B cell (primary cell): Measurements from ENCODE around the gene SLC12A7. TPM values are rescaled to one million over a fixed set of nuclear protein-coding genes. Genes with fewer than 3 reads are reported as not detected.

Source experiments
- ATAC-seq: fragments of 200-7000 bp; cut with Tn5 transposase; one replicate; pipeline ENCODE4 v1.10.0; 2021; ENCODE audit warnings: low read depth, mild to moderate bottlenecking, moderate number of reproducible peaks, moderate library complexity
- CTCF ChIA-PET: fragments of 350-600 bp; sonication (Branson Sonifier 250); formaldehyde crosslinking; loops from one replicate; lab custom pipeline; 2021; ENCODE audit warnings: antibody characterized with exemption, inconsistent platforms; lab: Charles Lee
- POLR2A ChIA-PET: fragments of 350-600 bp; sonication (Branson Sonifier 250); formaldehyde crosslinking; loops from one replicate; lab custom pipeline; 2021; ENCODE audit warnings: antibody characterized with exemption; lab: Charles Lee
- DNase-seq: peaks from one replicate; pipeline ENCODE4 v3.0.0; 2013
- H2AFZ ChIP-seq: 2 replicates; pipeline ENCODE4 v1.6.1; 2012; ENCODE audit warnings: mild to moderate bottlenecking, low read depth, low read length; ENCODE audit not compliant: insufficient read depth, poor library complexity, severe bottlenecking
- H3K27ac ChIP-seq, 2 donors: 1 replicate in 1 of 2; 2 replicates in 1 of 2; pipeline ENCODE4 v1.5.1; 2012 to 2013; ENCODE audit warnings: low read length in 2 of 2, mild to moderate bottlenecking in 2 of 2, moderate library complexity in 1 of 2
- H3K27me3 ChIP-seq, 4 experiments: fragments of 200-600 bp in 1 of 4; sonication (generic) in 1 of 4; replicated peaks in 1 of 4; 1 replicate in 2 of 4; 2 replicates in 2 of 4; pipeline versions ENCODE4 v1.6.1 to v1.7.0; 2013 to 2016; ENCODE audit warnings: low read length in 3 of 4, mild to moderate bottlenecking in 2 of 4, mixed read lengths in 1 of 4, moderate library complexity in 1 of 4; ENCODE audit not compliant: insufficient read depth in 4 of 4, control insufficient read depth in 3 of 4; ENCODE audit errors: control extremely low read depth in 1 of 4
- H3K36me3 ChIP-seq, 2 experiments: replicated peaks in 1 of 2; 1 replicate in 1 of 2; 2 replicates in 1 of 2; pipeline versions ENCODE4 v1.6.1 to v1.7.1; 2013; ENCODE audit warnings: low read length in 1 of 2; ENCODE audit not compliant: insufficient read depth in 2 of 2, control insufficient read depth in 1 of 2; ENCODE audit errors: control extremely low read depth in 1 of 2, extremely low read depth in 1 of 2
- H3K4me1 ChIP-seq, 2 donors: fragments of 200-600 bp in 1 of 2; sonication (generic) in 1 of 2; 1 replicate in 1 of 2; 2 replicates in 1 of 2; pipeline versions ENCODE4 v1.5.1 to v1.6.1; 2013 to 2017; ENCODE audit warnings: low read length in 2 of 2; ENCODE audit not compliant: control insufficient read depth in 2 of 2, insufficient read depth in 2 of 2
- H3K4me2 ChIP-seq: replicated peaks from 2 replicates; pipeline ENCODE3; 2012; ENCODE audit warnings: mild to moderate bottlenecking, low read depth, low read length; ENCODE audit not compliant: poor library complexity, severe bottlenecking
- H3K4me3 ChIP-seq, 5 experiments: fragments of 200-600 bp in 1 of 5; sonication (generic) in 1 of 5; 1 replicate in 3 of 5; 2 replicates in 2 of 5; pipeline versions ENCODE4 v1.5.1 to v1.7.0; 2011 to 2016; ENCODE audit warnings: low read length in 4 of 5, mild to moderate bottlenecking in 4 of 5, low read depth in 2 of 5, control low read depth in 1 of 5, moderate library complexity in 1 of 5; ENCODE audit not compliant: insufficient read depth in 1 of 5; ENCODE audit errors: control extremely low read depth in 1 of 5, extremely low read depth in 1 of 5
- H3K79me2 ChIP-seq: fragments of 200-600 bp; sonication (generic); one replicate; pipeline ENCODE4 v1.6.0; 2016; ENCODE audit warnings: low read length; ENCODE audit not compliant: control insufficient read depth, insufficient read depth
- H3K9ac ChIP-seq: fragments of 200-600 bp; sonication (generic); 2 replicates; pipeline ENCODE4 v1.6.1; 2017; ENCODE audit warnings: mild to moderate bottlenecking, low read length, moderate library complexity
- H3K9me3 ChIP-seq, 3 donors: one replicate each; pipeline versions ENCODE4 v1.6.1 to v1.7.1; 2013; ENCODE audit warnings: low read length in 2 of 3; ENCODE audit not compliant: control insufficient read depth in 2 of 3, insufficient read depth in 1 of 3; ENCODE audit errors: control extremely low read depth in 1 of 3
- H4K20me1 ChIP-seq: 2 replicates; pipeline ENCODE4 v1.6.0; 2012; ENCODE audit warnings: mild to moderate bottlenecking, low read length; ENCODE audit not compliant: insufficient read depth, control insufficient read depth, poor library complexity, severe bottlenecking
- H3K27ac Mint-ChIP-seq: one replicate; pipeline ENCODE4 v1.8.0; 2021; ENCODE audit warnings: mixed read lengths
- H3K27me3 Mint-ChIP-seq: one replicate; pipeline ENCODE4 v1.8.0; 2021; ENCODE audit warnings: mixed read lengths
- H3K4me1 Mint-ChIP-seq: one replicate; pipeline ENCODE4 v1.8.0; 2021; ENCODE audit warnings: mixed read lengths
- H3K4me3 Mint-ChIP-seq: one replicate; pipeline ENCODE4 v1.8.0; 2021; ENCODE audit warnings: mixed read lengths
- H3K9me3 Mint-ChIP-seq: one replicate; pipeline ENCODE4 v1.8.0; 2022; ENCODE audit warnings: mixed read lengths; ENCODE audit not compliant: insufficient read depth
- EZH2 ChIP-seq: IDR thresholded peaks from 2 replicates; pipeline ENCODE4 v1.6.1; 2012; ENCODE audit warnings: borderline replicate concordance, low read depth, mild to moderate bottlenecking, moderate library complexity, low read length; ENCODE audit not compliant: insufficient read depth, poor library complexity, severe bottlenecking
- WGBS: methylation state at CpG from one replicate; pipeline ENCODE4 v1.1.5; 2013; ENCODE audit warnings: missing lambda C conversion rate; ENCODE audit not compliant: insufficient coverage; 5-methylcytosine and 5-hydroxymethylcytosine counted together
- intact Hi-C: fragments of 100-400 bp; cut with micrococcal nuclease; formaldehyde crosslinking; loops from one replicate; pipeline ENCODE4 v1.10.0; 2022
- polyA plus RNA-seq: library from polyadenylated mRNA; depleted of rRNA; stranded (reverse); fragments of >200 nt; gene quantifications from 2 replicates; pipeline ENCODE4 v1.2.3, GENCODE V29; 2012
- total RNA-seq, 2 donors: library from RNA; stranded (reverse); fragments of 120-200 nt in 1 of 2; gene quantifications; 1 replicate in 1 of 2; 2 replicates in 1 of 2; pipeline versions ENCODE4 v1.2.3 to v1.2.4, GENCODE V29; 2013 to 2022
- TF ChIP-seq, protein P1 (sequence below): fragments of 200-600 bp; IDR thresholded peaks from one replicate; pipeline ENCODE4 v1.8.0; 2022; ENCODE audit warnings: antibody characterized with exemption, mild to moderate bottlenecking

Gene SLC12A7
- total and polyA plus RNA-seq, 2 donors (not counting 1 experiment from before 2014, with no cell fraction given): 25.5 to 34.4 TPM

DNA sequence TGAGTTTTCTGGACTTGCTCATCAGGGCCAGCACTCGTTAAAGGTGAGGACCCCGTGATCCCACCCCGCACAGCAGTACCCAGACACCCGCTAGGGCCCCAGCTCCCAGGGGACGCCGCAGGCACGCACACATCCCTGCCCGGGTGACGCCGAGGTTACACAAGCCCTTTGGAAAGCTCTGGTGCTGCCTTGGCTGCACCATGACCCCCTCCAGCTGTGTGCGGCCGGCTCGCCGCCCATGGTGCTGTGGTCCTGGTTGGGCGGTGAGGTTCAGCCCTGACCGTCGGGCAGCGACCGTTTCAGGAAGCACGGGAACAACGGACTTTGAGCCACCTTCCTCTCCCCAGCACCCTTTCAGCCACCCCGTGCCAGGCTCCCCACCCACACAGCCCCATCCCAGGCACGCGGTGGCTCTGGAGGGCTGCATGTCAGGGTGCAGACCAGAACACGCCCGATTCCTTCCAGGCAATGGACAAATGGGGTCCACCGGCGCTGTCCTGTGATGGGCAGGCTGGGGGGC, 7.5 kb upstream of the SLC12A7 start:
- 91% methylated on average over 28 of the region's 28 CpGs for WGBS
- H3K27me3 Mint-ChIP-seq: peaks cover 7% of the 10 kb centered on the region
- no peaks in the 10 kb centered on the region for H4K20me1 ChIP-seq
- H3K4me1 ChIP-seq: no peaks in the 10 kb centered on the region
- H3K27ac Mint-ChIP-seq: no peak overlapping the region
- H3K4me3 ChIP-seq: no peak overlapping the region
- no peak overlapping the region for H3K4me3 Mint-ChIP-seq
- no peak overlapping the region for H3K4me2 ChIP-seq
- intact Hi-C loops: no loop called here
- H3K79me2 ChIP-seq: no peaks in the 10 kb centered on the region
- no peak overlapping the region for H3K9ac ChIP-seq
- H3K27ac ChIP-seq: no peak overlapping the region
- ATAC-seq (no peak), DNase-seq (no peak)
- H3K9me3 ChIP-seq: peaks cover 0 to under 1% (median 0%) of the 10 kb centered on the region in 3 donors
- TF ChIP-seq, protein P1, sequence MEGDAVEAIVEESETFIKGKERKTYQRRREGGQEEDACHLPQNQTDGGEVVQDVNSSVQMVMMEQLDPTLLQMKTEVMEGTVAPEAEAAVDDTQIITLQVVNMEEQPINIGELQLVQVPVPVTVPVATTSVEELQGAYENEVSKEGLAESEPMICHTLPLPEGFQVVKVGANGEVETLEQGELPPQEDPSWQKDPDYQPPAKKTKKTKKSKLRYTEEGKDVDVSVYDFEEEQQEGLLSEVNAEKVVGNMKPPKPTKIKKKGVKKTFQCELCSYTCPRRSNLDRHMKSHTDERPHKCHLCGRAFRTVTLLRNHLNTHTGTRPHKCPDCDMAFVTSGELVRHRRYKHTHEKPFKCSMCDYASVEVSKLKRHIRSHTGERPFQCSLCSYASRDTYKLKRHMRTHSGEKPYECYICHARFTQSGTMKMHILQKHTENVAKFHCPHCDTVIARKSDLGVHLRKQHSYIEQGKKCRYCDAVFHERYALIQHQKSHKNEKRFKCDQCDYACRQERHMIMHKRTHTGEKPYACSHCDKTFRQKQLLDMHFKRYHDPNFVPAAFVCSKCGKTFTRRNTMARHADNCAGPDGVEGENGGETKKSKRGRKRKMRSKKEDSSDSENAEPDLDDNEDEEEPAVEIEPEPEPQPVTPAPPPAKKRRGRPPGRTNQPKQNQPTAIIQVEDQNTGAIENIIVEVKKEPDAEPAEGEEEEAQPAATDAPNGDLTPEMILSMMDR: no peak
- TF ChIP-seq EZH2: no peak
- no peaks in the 10 kb centered on the region for H3K36me3 ChIP-seq
- no peaks in the 10 kb centered on the region for H3K27me3 ChIP-seq
- POLR2A ChIA-PET: no interaction called here
- CTCF ChIA-PET: interaction anchor here (1.1 kb wide), 1 partner anchor 55 kb away, joined by 3 read pairs; no protein-coding TSS in a partner anchor
- no peaks in the 10 kb centered on the region for H3K4me1 Mint-ChIP-seq
- H2AFZ ChIP-seq: no peak overlapping the region
- H3K9me3 Mint-ChIP-seq: no peaks in the 10 kb centered on the region

DNA sequence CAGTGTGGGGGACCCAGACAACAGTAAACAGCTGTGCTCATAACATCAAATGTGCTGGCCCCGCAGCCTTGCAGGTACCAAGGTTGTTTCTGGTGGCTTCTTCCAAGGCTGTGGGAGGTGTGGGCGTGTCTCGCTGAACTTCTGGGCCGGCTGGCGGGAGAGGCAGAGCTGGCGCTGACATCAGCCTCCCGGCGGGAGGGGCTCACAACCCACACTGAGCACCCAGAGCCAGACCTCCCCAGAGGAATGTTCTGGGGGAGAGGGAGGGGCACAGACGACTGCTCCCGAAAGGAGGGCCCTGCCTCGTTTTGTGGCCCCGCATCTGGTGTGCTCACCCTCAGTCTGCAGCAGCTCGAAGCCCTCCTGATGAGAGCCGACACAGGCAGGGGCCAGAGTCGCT, 6.9 kb upstream of the SLC12A7 start:
- no peaks in the 10 kb centered on the region for H3K36me3 ChIP-seq
- no peak for DNase-seq
- WGBS: 66% methylated on average over 9 of the region's 15 CpGs

More for the DNA sequence above, 6.9 kb upstream of the SLC12A7 start:
- Mint-ChIP-seq H3K9me3 (no peaks in the 10 kb centered on the region), H3K27me3 (peaks cover 7% of the 10 kb centered on the region), H3K27ac (no peak overlapping the region), H3K4me3 (no peak overlapping the region), H3K4me1 (no peaks in the 10 kb centered on the region)
- POLR2A ChIA-PET: no interaction called here
- no peak overlapping the region for H3K27ac ChIP-seq
- no peaks in the 10 kb centered on the region for H3K27me3 ChIP-seq
- ATAC-seq: no peak
- intact Hi-C loops: no loop called here
- H3K4me3 ChIP-seq: no peak overlapping the region
- H3K4me2 ChIP-seq: no peak overlapping the region
- H3K79me2 ChIP-seq: no peaks in the 10 kb centered on the region
- TF ChIP-seq, protein P1: no peak
- TF ChIP-seq EZH2: no peak
- no peaks in the 10 kb centered on the region for H3K4me1 ChIP-seq
- CTCF ChIA-PET: interaction anchor here (0.8 to 1.1 kb wide), 2 partner anchors 54 to 55 kb away, joined by 3 read pairs; no protein-coding TSS in a partner anchor
- no peak overlapping the region for H3K9ac ChIP-seq
- no peaks in the 10 kb centered on the region for H3K9me3 ChIP-seq
- no peak overlapping the region for H2AFZ ChIP-seq
- no peaks in the 10 kb centered on the region for H4K20me1 ChIP-seq
